MCF 10A (cell line): ENCODE results near the gene GRM3. TPM values are rescaled to one million over a fixed set of nuclear protein-coding genes. Genes with fewer than 3 reads are reported as not detected.

Source experiments
- BruUV-seq: library from RNA; stranded (reverse); fragments of 400-500 nt; replicated peaks from 2 replicates; lab custom pipeline; 2021; lab: Mats Ljungman, UMichigan
- CTCF ChIA-PET: fragments of 300-600 bp; sonication (Branson Sonifier 250); formaldehyde crosslinking; extraction: SDS; loops from one replicate; lab custom pipeline; 2021; ENCODE audit warnings: antibody characterized with exemption, inconsistent platforms; lab: Yijun Ruan, JAX
- POLR2A ChIA-PET: fragments of 300-600, 350-650 bp; sonication (Branson Sonifier 250); formaldehyde crosslinking; extraction: SDS; loops from one replicate; lab custom pipeline; 2020; ENCODE audit warnings: antibody characterized with exemption, inconsistent platforms; lab: Yijun Ruan, JAX
- DNase-seq: peaks from one replicate; pipeline ENCODE4 v3.0.0-alpha.2; 2018; ENCODE audit not compliant: unreplicated experiment
- H3K27ac Mint-ChIP-seq: one replicate; pipeline ENCODE4 v1.8.0; 2022; ENCODE audit warnings: mild to moderate bottlenecking, low read depth, mixed read lengths; ENCODE audit not compliant: unreplicated experiment
- H3K27me3 Mint-ChIP-seq: one replicate; pipeline ENCODE4 v1.8.0; 2022; ENCODE audit warnings: mixed read lengths; ENCODE audit not compliant: insufficient read depth, unreplicated experiment
- H3K36me3 Mint-ChIP-seq: one replicate; pipeline ENCODE4 v1.8.0; 2022; ENCODE audit warnings: mild to moderate bottlenecking, moderate library complexity, mixed read lengths; ENCODE audit not compliant: insufficient read depth, unreplicated experiment
- H3K4me1 Mint-ChIP-seq: one replicate; pipeline ENCODE4 v1.8.0; 2022; ENCODE audit warnings: mixed read lengths; ENCODE audit not compliant: insufficient read depth, unreplicated experiment
- H3K4me3 Mint-ChIP-seq: one replicate; pipeline ENCODE4 v1.8.0; 2022; ENCODE audit warnings: mild to moderate bottlenecking, moderate library complexity, mixed read lengths; ENCODE audit not compliant: unreplicated experiment
- H3K9me3 Mint-ChIP-seq: one replicate; pipeline ENCODE4 v1.8.0; 2022; ENCODE audit warnings: mixed read lengths; ENCODE audit not compliant: unreplicated experiment
- CTCF ChIP-seq: fragments of 200-600 bp; IDR thresholded peaks from one replicate; pipeline ENCODE4 v1.8.0; 2022; ENCODE audit warnings: antibody characterized with exemption, mild to moderate bottlenecking; ENCODE audit not compliant: unreplicated experiment
- intact Hi-C: fragments of 100-400 bp; cut with micrococcal nuclease; formaldehyde crosslinking; loops from 2 replicates; pipeline ENCODE4 v1.14.1; 2022
- total RNA-seq: library from RNA; stranded (reverse); gene quantifications from 2 replicates; pipeline ENCODE4 v1.2.3, GENCODE V29; 2022

The GRM3 gene
- total RNA-seq, 1 experiment from 2014 or later = not detected

GRCh38 chr7:86762129-86762528 is 118.4 kb downstream of the GRM3 start:
- Mint-ChIP-seq H3K4me1 (no peaks in the 10 kb centered on the region), H3K4me3 (no peak overlapping the region), H3K27me3 (peaks cover 29% of the 10 kb centered on the region), H3K27ac (no peak overlapping the region), H3K9me3 (no peaks in the 10 kb centered on the region), H3K36me3 (no peaks in the 10 kb centered on the region)
- intact Hi-C loops = no loop called here
- ChIA-PET POLR2A (interaction anchor here (0.7 kb wide), 1 partner anchor 230 kb away, joined by 3 read pairs; no protein-coding TSS in a partner anchor), CTCF (no interaction called here)
- TF ChIP-seq CTCF = no peak
- DNase-seq = no peak
- BruUV-seq = no TSS peak

- Mint-ChIP-seq H3K9me3 (no peaks in the 10 kb centered on the region), H3K27me3 (no peaks in the 10 kb centered on the region), H3K36me3 (no peaks in the 10 kb centered on the region), H3K4me1 (no peaks in the 10 kb centered on the region), H3K27ac (no peak overlapping the region), H3K4me3 (no peak overlapping the region)
- intact Hi-C loops = no loop called here
- no TSS peak for BruUV-seq
- POLR2A ChIA-PET = no interaction called here
- no peak for DNase-seq
- CTCF ChIA-PET = interaction anchor here (1.0 kb wide), 1 partner anchor 49 kb away, joined by 3 read pairs; no protein-coding TSS in a partner anchor
- TF ChIP-seq CTCF = no peak
These were observed 122.2 kb downstream of the GRM3 start for GRCh38 chr7:86765931-86766330.

GRCh38 chr7:86768394-86768793 is 124.7 kb downstream of the GRM3 start:
- no peak for DNase-seq
- Mint-ChIP-seq H3K27ac (no peak overlapping the region), H3K4me1 (no peaks in the 10 kb centered on the region), H3K4me3 (no peak overlapping the region), H3K36me3 (no peaks in the 10 kb centered on the region), H3K9me3 (no peaks in the 10 kb centered on the region), H3K27me3 (no peaks in the 10 kb centered on the region)
- no TSS peak for BruUV-seq
- intact Hi-C loops = no loop called here
- no peak for TF ChIP-seq CTCF
- ChIA-PET POLR2A (no interaction called here), CTCF (no interaction called here)

- Mint-ChIP-seq H3K27me3 (no peaks in the 10 kb centered on the region), H3K36me3 (no peaks in the 10 kb centered on the region), H3K9me3 (no peaks in the 10 kb centered on the region), H3K4me1 (no peaks in the 10 kb centered on the region), H3K27ac (no peak overlapping the region), H3K4me3 (no peak overlapping the region)
- BruUV-seq = no TSS peak
- CTCF ChIA-PET = no interaction called here
- POLR2A ChIA-PET = no interaction called here
- intact Hi-C loops = no loop called here
- DNase-seq = no peak
- no peak for TF ChIP-seq CTCF
These were observed 125.5 kb downstream of the GRM3 start for GRCh38 chr7:86768967-86769760.
